ENCODE data around the gene NFATC2IP.
A peak's percentile ranks its signal among the peaks of the same experiment; 100 is the strongest.
"Not testable (repeated sequence)": the region's sequence is repeated elsewhere in the genome, so short reads cannot be mapped to it uniquely, and the experiment has no call there.

NFATC2IP gene

GRCh38 chr16:28926284-28926683, 24.5 kb upstream of the NFATC2IP start:
- not testable (repeated sequence) for DNase-seq

- DNase-seq: no peak
Observed at GRCh38 chr16:28927815-28928214, 22.9 kb upstream of the NFATC2IP start.

DNA sequence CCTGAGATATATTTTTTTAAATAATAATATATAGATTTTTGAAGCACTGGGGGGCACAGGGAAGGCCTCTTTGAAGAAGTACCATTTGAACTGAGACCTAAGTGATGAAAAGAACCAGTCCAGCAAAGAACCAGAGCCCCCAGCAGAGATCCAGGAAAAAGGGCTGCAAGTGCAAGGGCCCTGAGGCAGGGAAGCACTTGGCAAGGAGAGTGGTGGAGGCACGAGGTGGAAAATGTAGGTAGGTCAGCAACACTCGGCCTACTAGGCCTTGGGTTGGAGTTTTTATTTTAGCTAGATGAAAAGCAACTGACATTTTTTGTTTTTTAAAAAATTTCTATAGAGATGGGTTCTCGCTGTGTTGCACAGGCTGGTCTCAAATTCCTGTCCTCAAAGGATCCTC, 20.5 kb upstream of the NFATC2IP start:
- DNase-seq: no peak

DNA sequence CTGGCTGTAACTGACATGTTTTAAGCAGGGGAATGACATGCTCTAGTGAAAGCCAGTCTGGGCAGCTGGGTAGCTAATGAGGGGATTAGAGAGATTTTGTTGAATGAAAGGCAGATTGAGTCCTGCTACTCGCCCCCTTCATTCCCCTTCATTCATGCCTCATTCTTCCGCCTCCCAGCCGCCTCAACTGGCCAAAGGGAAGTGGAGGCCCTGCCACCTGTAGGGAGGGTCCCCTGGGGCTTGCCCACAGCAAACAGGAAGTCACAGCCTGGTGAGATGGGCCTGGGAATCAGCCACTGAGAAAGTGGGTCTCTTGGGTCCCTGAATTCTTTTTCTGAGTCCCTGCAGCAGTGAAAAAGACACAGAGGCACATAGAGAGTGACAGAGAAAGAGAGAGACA, 20.1 kb upstream of the NFATC2IP start:
- DNase-seq: peak; percentile 86 to 92

DNA sequence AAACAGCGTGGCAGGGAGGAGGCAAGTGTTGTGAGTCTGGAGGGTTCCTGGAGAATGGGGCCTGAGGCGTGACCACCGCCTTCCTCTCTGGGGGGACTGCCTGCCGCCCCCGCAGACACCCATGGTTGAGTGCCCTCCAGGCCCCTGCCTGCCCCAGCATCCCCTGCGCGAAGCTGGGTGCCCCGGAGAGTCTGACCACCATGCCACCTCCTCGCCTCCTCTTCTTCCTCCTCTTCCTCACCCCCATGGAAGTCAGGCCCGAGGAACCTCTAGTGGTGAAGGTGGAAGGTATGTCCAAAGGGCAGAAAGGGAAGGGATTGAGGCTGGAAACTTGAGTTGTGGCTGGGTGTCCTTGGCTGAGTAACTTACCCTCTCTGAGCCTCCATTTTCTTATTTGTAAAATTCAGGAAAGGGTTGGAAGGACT, 18.9 kb upstream of the NFATC2IP start, which contains the start of gene CD19:
Gene CD19, plus strand, starts transcription at position 171 of the 425 bp plus-strand sequence. Its CDS starts 30 bp downstream, at position 201.
- no peak for DNase-seq

GRCh38 chr16:28932339-28933141, 18.2 kb upstream of the NFATC2IP start:
- peak; percentile 65 to 92 for DNase-seq

DNA sequence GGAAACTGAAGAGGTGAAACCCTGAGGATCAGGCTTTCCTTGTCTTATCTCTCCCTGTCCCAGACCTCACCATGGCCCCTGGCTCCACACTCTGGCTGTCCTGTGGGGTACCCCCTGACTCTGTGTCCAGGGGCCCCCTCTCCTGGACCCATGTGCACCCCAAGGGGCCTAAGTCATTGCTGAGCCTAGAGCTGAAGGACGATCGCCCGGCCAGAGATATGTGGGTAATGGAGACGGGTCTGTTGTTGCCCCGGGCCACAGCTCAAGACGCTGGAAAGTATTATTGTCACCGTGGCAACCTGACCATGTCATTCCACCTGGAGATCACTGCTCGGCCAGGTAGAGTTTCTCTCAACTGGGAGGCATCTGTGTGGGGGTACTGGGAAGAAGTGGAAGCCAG, 17.6 kb upstream of the NFATC2IP start:
- DNase-seq: no peak

GRCh38 chr16:28935346-28935745, 15.4 kb upstream of the NFATC2IP start:
- no peak for DNase-seq

- no peak for DNase-seq
Observed at GRCh38 chr16:28935924-28936783, 14.6 kb upstream of the NFATC2IP start.

- DNase-seq: no peak
Observed at GRCh38 chr16:28936784-28937155, 14.0 kb upstream of the NFATC2IP start.

DNA sequence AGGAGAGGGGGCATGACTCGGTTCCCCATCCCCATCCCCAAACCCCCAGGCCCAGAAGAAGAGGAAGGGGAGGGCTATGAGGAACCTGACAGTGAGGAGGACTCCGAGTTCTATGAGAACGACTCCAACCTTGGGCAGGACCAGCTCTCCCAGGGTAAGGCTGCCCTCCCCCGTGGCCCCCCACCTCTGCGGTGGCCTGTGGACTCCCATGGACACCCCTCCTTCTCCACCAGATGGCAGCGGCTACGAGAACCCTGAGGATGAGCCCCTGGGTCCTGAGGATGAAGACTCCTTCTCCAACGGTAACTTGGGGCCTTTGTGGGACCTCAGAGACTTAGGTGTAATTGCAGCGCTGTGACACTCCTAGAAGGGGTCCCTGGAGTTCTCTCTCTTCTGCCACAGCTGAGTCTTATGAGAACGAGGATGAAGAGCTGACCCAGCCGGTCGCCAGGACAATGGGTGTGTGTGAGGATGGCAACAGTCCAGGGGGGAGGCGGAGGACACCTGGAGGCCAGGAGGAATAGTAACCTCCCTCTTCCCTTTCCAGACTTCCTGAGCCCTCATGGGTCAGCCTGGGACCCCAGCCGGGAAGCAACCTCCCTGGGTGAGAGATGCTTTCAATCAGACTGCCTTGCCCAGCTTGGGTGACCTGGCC, 13.4 kb upstream of the NFATC2IP start:
- no peak for DNase-seq

GRCh38 chr16:28938721-28939120, 12.0 kb upstream of the NFATC2IP start:
- DNase-seq: no peak

GRCh38 chr16:28939825-28940224, 10.9 kb upstream of the NFATC2IP start:
- not testable (repeated sequence) for DNase-seq

GRCh38 chr16:28943281-28943680, 7.5 kb upstream of the NFATC2IP start:
- DNase-seq: peak; percentile 96 to 99

DNA sequence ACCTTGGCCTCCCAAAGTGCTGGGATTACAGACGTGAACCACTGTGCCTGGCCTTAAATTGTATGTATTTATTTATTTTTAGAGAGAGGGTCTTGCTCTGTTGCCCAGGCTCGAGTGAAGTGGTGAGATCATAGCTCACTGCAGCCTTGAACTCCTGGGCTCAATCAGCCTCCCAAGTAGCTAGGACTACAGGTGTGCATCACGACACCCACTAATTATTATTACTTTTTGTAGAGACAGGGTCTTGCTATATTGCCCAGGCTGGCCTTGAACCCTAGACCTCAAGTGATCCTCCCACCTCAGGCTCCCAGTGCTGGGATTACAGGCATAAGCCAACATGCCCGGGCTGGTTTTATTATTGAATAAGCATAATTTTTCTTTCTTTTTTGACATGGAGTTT, 4.1 kb upstream of the NFATC2IP start:
- DNase-seq: no peak

GRCh38 chr16:28951410-28951943, 740 bp downstream of the NFATC2IP start:
- no peak for DNase-seq

- DNase-seq: no peak
Observed at GRCh38 chr16:28958216-28958615, 7.5 kb downstream of the NFATC2IP start.

DNA sequence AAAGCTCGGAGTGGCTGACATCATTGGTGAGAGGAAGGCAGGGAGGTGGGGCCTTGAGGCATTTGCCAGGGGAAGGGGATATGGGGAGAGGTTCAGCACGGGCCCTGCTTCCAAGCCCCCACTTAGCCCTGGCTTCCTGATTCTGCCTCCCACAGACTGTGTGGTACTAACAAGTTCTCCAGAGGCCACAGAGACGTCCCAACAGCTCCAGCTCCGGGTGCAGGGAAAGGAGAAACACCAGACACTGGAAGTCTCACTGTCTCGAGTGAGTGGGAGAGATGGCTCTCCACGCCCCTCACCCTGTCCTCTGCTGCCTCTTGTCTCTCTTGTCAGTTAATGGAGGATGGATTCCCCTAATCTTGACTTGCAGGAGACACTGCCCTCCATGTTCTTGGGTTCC, 8.1 kb downstream of the NFATC2IP start:
- no peak for DNase-seq

DNA sequence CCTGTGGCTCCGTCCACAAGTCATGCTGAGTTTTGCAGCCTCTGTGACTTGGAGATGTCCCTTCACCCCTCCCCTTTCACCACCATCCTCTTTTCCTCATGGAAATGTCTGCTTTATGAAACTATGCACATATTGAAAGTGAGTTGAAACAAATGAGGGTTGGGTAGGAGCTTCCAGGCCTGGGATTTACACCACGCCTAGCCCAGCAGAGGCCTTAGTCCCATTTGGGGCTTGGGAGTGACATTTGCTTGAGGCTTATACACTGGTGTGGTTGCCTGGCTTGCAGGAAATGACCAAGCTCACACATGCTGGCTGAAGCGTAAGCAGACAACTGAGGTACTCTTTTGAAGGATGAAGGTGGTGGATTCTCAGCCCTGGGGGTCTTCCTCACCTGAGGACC, 13.3 kb downstream of the NFATC2IP start:
- DNase-seq: no peak

- DNase-seq: no peak
Observed at GRCh38 chr16:28964496-28964895, 13.8 kb downstream of the NFATC2IP start.

DNA sequence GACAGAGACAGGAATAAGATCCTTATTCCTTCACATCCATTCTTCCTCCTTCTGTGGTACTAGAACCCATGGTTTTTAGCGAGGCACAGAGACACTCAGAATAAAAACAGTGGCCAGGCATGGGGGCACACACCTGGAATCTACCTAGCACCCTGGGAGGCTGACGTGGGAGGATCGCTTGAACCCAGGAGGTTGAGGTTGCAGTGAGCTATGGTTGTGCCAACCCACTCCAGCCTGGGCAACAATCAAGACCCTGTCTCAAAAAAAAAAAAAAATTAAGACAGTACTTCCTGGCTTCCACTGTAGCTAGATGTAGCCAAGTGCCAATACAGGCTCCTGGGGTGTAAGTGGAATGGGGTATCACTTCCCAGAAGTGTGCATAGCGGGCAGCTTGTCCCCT, 16.4 kb downstream of the NFATC2IP start:
- no peak for DNase-seq

- not testable (repeated sequence) for DNase-seq
Observed at GRCh38 chr16:28969696-28970095, 19.0 kb downstream of the NFATC2IP start.

GRCh38 chr16:28974007-28974436, 23.3 kb downstream of the NFATC2IP start:
- DNase-seq: peak; percentile 65 to 89

All from NCI-H524 (cell line).